Mesenchymal stem cell (in vitro differentiated cells and primary cell): ENCODE results near the gene HSF2BP.

Source experiments
- DNase-seq: peaks from one replicate; pipeline ENCODE4 v3.0.0-alpha.2; 2013
- H2AFZ ChIP-seq: one replicate; pipeline ENCODE4 v1.6.1; 2013; ENCODE audit warnings: low read depth, mild to moderate bottlenecking, control low read depth, inconsistent platforms, low read length, moderate library complexity
- H2AK5ac ChIP-seq: 2 replicates; pipeline ENCODE4 v1.6.1; 2013; ENCODE audit warnings: low read length, moderate library complexity, mild to moderate bottlenecking, inconsistent platforms; ENCODE audit not compliant: severe bottlenecking
- H2BK120ac ChIP-seq: one replicate; pipeline ENCODE4 v1.6.1; 2013; ENCODE audit warnings: low read depth, mild to moderate bottlenecking, inconsistent platforms, low read length, moderate library complexity
- H2BK12ac ChIP-seq, 2 experiments: one replicate each; pipeline ENCODE4 v1.6.1; 2013; ENCODE audit warnings: inconsistent platforms in 2 of 2, low read length in 2 of 2, mild to moderate bottlenecking in 2 of 2, moderate library complexity in 2 of 2, control low read depth in 1 of 2
- H2BK15ac ChIP-seq: one replicate; pipeline ENCODE4 v1.6.1; 2013; ENCODE audit warnings: mild to moderate bottlenecking, low read depth, inconsistent platforms; ENCODE audit not compliant: poor library complexity, severe bottlenecking
- H2BK5ac ChIP-seq: 2 replicates; pipeline ENCODE4 v1.6.1; 2013; ENCODE audit warnings: low read depth, mild to moderate bottlenecking, low read length, control low read depth, inconsistent platforms; ENCODE audit not compliant: poor library complexity, severe bottlenecking
- H3K14ac ChIP-seq, 2 experiments: one replicate each; pipeline ENCODE4 v1.6.1; 2013; ENCODE audit warnings: inconsistent platforms in 2 of 2, low read length in 2 of 2, control low read depth in 1 of 2, mild to moderate bottlenecking in 1 of 2, moderate library complexity in 1 of 2
- H3K18ac ChIP-seq, 2 experiments: one replicate each; pipeline ENCODE4 v1.6.1; 2013; ENCODE audit warnings: inconsistent platforms in 2 of 2, low read length in 2 of 2, control low read depth in 1 of 2, low read depth in 1 of 2, mild to moderate bottlenecking in 1 of 2
- H3K23ac ChIP-seq, 2 experiments: one replicate each; pipeline ENCODE4 v1.6.1; 2013; ENCODE audit warnings: inconsistent platforms in 2 of 2, low read length in 2 of 2, mild to moderate bottlenecking in 2 of 2, moderate library complexity in 2 of 2, control low read depth in 1 of 2
- H3K27ac ChIP-seq: 2 replicates; pipeline ENCODE4 v1.5.1; 2013; ENCODE audit warnings: mild to moderate bottlenecking, moderate library complexity, low read length, control low read depth, inconsistent platforms; ENCODE audit not compliant: poor library complexity, severe bottlenecking
- H3K27me3 ChIP-seq, 2 experiments: 2 replicates each; pipeline versions ENCODE4 v1.6.1 to v1.7.0; 2013; ENCODE audit warnings: low read length in 2 of 2, mild to moderate bottlenecking in 2 of 2, moderate library complexity in 2 of 2, control low read depth in 1 of 2, inconsistent platforms in 1 of 2; ENCODE audit not compliant: control insufficient read depth in 1 of 2, insufficient read depth in 1 of 2
- H3K36me3 ChIP-seq, 2 experiments: 2 replicates each; pipeline versions ENCODE4 v1.6.1 to v1.7.0; 2013; ENCODE audit warnings: low read length in 2 of 2, control low read depth in 1 of 2, inconsistent platforms in 1 of 2, low read depth in 1 of 2, mild to moderate bottlenecking in 1 of 2; ENCODE audit not compliant: insufficient read depth in 2 of 2, control insufficient read depth in 1 of 2
- H3K4ac ChIP-seq, 2 experiments: one replicate each; pipeline ENCODE4 v1.6.1; 2013; ENCODE audit warnings: inconsistent platforms in 2 of 2, low read length in 2 of 2, mild to moderate bottlenecking in 2 of 2, moderate library complexity in 2 of 2, control low read depth in 1 of 2, low read depth in 1 of 2
- H3K4me1 ChIP-seq: 2 replicates; pipeline ENCODE4 v1.6.1; 2013; ENCODE audit warnings: low read depth, low read length, control low read depth; ENCODE audit not compliant: control insufficient read depth, insufficient read depth
- H3K4me2 ChIP-seq: 2 replicates; pipeline ENCODE4 v1.6.1; 2013; ENCODE audit warnings: low read length, mild to moderate bottlenecking, inconsistent platforms; ENCODE audit not compliant: poor library complexity, severe bottlenecking
- H3K4me3 ChIP-seq, 2 experiments: 2 replicates each; pipeline versions ENCODE4 v1.5.1 to v1.7.0; 2013; ENCODE audit warnings: low read length in 2 of 2, mild to moderate bottlenecking in 2 of 2, control low read depth in 1 of 2, low read depth in 1 of 2; ENCODE audit not compliant: insufficient read depth in 1 of 2
- H3K79me1 ChIP-seq: replicated peaks from 2 replicates; pipeline ENCODE4 v1.6.1; 2013; ENCODE audit warnings: mild to moderate bottlenecking, control low read depth, low read length, inconsistent platforms; ENCODE audit not compliant: poor library complexity, severe bottlenecking
- H3K9ac ChIP-seq: 2 replicates; pipeline ENCODE4 v1.7.0; 2013; ENCODE audit warnings: mild to moderate bottlenecking, low read length, moderate library complexity
- H3K9me3 ChIP-seq: 2 replicates; pipeline ENCODE4 v1.7.0; 2013; ENCODE audit warnings: mild to moderate bottlenecking, low read length; ENCODE audit not compliant: control insufficient read depth
- H4K8ac ChIP-seq: one replicate; pipeline ENCODE4 v1.6.1; 2013; ENCODE audit warnings: inconsistent platforms, mild to moderate bottlenecking, low read length, moderate library complexity
- H4K91ac ChIP-seq: one replicate; pipeline ENCODE4 v1.6.1; 2013; ENCODE audit warnings: mild to moderate bottlenecking, low read length, inconsistent platforms
- WGBS: methylation state at CpG from one replicate; pipeline ENCODE4 v1.1.7; 2013; ENCODE audit warnings: mixed read lengths; 5-methylcytosine and 5-hydroxymethylcytosine counted together

Gene HSF2BP

DNA sequence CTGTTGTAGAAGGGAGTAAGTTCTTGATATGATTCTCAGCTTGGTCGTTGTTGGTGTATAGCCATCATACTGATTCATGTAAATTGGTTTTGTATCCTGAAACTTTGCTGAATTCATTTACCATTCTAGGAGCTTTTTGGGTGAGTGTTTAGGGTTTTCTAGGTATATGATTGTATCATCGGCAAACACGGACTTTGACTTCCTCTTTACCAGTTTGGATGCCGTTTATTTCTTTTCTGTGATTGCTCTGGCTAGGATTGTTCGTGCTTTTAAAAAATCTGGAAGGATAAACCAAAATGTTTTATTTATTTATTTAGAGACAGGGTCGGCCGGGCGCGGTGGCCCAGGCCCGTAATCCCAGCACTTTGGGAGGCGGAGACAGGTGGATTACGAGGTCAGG is 20.7 kb upstream of the HSF2BP start:
- no peaks in the 10 kb centered on the region for H3K4me1 ChIP-seq
- H4K91ac ChIP-seq, result no peak overlapping the region
- no peak overlapping the region for H2AFZ ChIP-seq
- no peak for DNase-seq
- no peaks in the 10 kb centered on the region for H3K9me3 ChIP-seq
- H3K14ac ChIP-seq, result no peak overlapping the region
- no peak overlapping the region for H3K27ac ChIP-seq
- H3K4me3 ChIP-seq, result no peak overlapping the region
- H2BK12ac ChIP-seq, result no peak overlapping the region
- no peak overlapping the region for H2AK5ac ChIP-seq
- no peak overlapping the region for H4K8ac ChIP-seq
- peaks cover 18% of the 10 kb centered on the region for H3K79me1 ChIP-seq
- H2BK15ac ChIP-seq, result no peak overlapping the region
- no peak overlapping the region for H3K18ac ChIP-seq
- WGBS, result 95% methylated on average over 12 of the region's 12 CpGs
- no peak overlapping the region for H3K9ac ChIP-seq
- no peak overlapping the region for H2BK5ac ChIP-seq
- H3K23ac ChIP-seq, result no peak overlapping the region
- H3K4me2 ChIP-seq, result no peak overlapping the region
- no peak overlapping the region for H2BK120ac ChIP-seq
- peaks cover 34 to 65% of the 10 kb centered on the region in 2 experiments for H3K36me3 ChIP-seq
- H3K4ac ChIP-seq, result no peak overlapping the region
- no peaks in the 10 kb centered on the region for H3K27me3 ChIP-seq

DNA sequence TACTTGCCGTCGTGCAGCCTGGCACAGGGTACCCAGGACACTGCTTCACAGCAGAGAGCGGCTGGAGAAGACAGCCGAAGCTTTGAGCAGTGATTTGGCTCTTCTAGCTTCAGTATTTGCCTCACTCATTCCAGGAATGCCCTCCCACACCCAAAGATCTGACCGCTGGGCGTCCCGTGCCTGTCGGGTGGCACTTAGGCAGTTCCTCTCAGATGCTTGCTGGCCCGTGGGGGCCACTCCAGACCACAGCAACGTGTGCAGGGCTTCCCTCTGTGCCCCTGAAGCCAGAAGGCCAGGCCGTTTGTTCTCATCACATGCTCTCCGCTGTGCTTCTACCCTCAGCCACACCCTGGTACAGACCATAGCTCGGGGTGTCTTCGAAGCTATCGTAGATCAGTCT is 17.1 kb upstream of the HSF2BP start:
- Histone ChIP-seq H3K23ac (no peak overlapping the region), H3K36me3 (peaks cover 33 to 69% of the 10 kb centered on the region in 2 experiments), H2AFZ (no peak overlapping the region), H2AK5ac (no peak overlapping the region), H3K4me2 (no peak overlapping the region), H2BK15ac (no peak overlapping the region), H4K91ac (no peak overlapping the region), H3K9me3 (no peaks in the 10 kb centered on the region), H2BK120ac (no peak overlapping the region), H3K4me3 (no peak overlapping the region), H3K79me1 (peaks cover 21% of the 10 kb centered on the region), H2BK5ac (no peak overlapping the region), H3K27me3 (no peaks in the 10 kb centered on the region), H2BK12ac (no peak overlapping the region), H3K27ac (no peak overlapping the region), H3K4me1 (no peaks in the 10 kb centered on the region), H4K8ac (no peak overlapping the region), H3K9ac (no peak overlapping the region), H3K18ac (no peak overlapping the region), H3K14ac (no peak overlapping the region), H3K4ac (no peak overlapping the region)
- no peak for DNase-seq
- 96% methylated on average over 14 of the region's 15 CpGs for WGBS

DNA sequence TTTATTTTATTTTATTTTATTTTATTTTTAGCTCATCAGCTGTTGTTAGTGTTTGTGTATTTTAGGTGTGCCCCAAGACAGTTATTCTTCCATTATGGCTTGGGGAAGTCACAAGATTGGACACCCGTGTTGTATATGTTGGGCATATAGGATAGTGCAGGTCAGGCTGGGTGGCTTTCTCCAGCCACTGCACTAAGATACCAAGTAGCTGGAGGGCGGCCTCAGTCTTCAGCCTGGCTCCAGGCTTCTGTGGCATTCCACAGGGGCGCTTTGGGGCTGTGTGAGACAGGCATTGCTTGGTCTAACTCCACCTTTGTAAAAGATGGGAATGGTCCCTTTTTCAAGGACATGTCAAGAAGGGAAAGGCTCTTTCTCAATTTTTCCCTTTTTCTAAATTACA is 16.6 kb upstream of the HSF2BP start:
- H3K18ac ChIP-seq, result no peak overlapping the region
- no peak overlapping the region for H2BK120ac ChIP-seq
- peaks cover 36 to 74% of the 10 kb centered on the region in 2 experiments for H3K36me3 ChIP-seq
- no peak overlapping the region for H3K9ac ChIP-seq
- WGBS, result 93% methylated on average over 2 of the region's 3 CpGs
- H3K4me1 ChIP-seq, result peaks cover 2% of the 10 kb centered on the region
- H3K4me3 ChIP-seq, result no peak overlapping the region
- H2BK15ac ChIP-seq, result no peak overlapping the region
- no peak overlapping the region for H2BK5ac ChIP-seq
- H3K79me1 ChIP-seq, result peaks cover 23% of the 10 kb centered on the region
- no peak overlapping the region for H3K14ac ChIP-seq
- DNase-seq, result no peak
- H2AFZ ChIP-seq, result no peak overlapping the region
- H3K23ac ChIP-seq, result no peak overlapping the region
- no peaks in the 10 kb centered on the region for H3K27me3 ChIP-seq
- no peaks in the 10 kb centered on the region for H3K9me3 ChIP-seq
- no peak overlapping the region for H2AK5ac ChIP-seq
- H2BK12ac ChIP-seq, result no peak overlapping the region
- no peak overlapping the region for H3K4me2 ChIP-seq
- H4K8ac ChIP-seq, result no peak overlapping the region
- H3K27ac ChIP-seq, result no peak overlapping the region
- H3K4ac ChIP-seq, result no peak overlapping the region
- no peak overlapping the region for H4K91ac ChIP-seq

DNA sequence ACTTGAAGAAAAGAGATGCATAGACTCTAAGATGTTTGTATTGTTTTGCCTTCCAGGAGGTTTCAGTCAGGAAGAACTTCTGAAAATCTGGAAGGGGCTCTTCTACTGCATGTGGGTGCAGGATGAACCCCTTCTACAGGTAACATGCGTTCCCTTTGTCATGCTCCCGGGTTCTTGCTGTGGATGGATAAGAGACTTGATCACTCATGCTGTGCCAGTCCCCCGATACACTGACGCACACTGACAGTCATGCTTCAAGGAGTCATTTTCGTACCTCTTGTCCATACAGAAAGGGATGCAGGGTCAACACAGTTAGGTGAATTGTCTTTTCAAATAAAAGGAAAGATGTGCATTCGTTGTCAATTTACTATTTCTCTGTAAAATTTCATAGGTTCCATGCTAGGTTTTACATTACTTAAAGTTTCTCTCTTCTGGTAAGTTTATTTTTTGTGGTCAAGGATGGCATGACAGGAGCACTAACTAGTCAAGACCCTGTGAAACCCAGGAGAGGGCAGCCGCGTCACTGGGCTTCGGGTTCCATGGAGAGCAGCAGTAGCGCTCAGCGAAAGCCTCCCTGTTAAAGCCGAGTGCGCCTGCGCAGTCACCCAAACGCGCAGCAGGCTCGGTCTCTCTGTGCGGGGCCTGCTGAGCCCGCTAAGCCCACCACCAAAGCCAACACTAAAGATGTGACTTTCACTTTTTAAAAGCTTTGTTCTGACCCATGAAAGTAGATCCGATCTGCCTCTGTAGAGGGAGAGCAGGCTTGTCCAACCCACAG is 10.7 kb upstream of the HSF2BP start:
- Histone ChIP-seq H4K91ac (no peak overlapping the region), H2AFZ (no peak overlapping the region), H3K9ac (no peak overlapping the region), H3K23ac (no peak overlapping the region), H3K4me2 (no peak overlapping the region), H3K4ac (no peak overlapping the region), H2BK5ac (no peak overlapping the region), H3K4me3 (no peak overlapping the region), H2BK15ac (no peak overlapping the region), H2AK5ac (no peak overlapping the region), H3K4me1 (peaks cover 2% of the 10 kb centered on the region), H3K36me3 (peaks cover 44 to 60% of the 10 kb centered on the region in 2 experiments), H3K14ac (no peak overlapping the region), H4K8ac (no peak overlapping the region), H3K27me3 (no peaks in the 10 kb centered on the region), H3K9me3 (no peaks in the 10 kb centered on the region), H3K79me1 (peaks cover 44% of the 10 kb centered on the region), H3K18ac (no peak overlapping the region), H2BK120ac (no peak overlapping the region), H2BK12ac (no peak overlapping the region), H3K27ac (no peak overlapping the region)
- DNase-seq, result no peak
- WGBS, result 95% methylated on average over 19 of the region's 20 CpGs
